GM21526 (cell line): ENCODE data around the gene POC1A.

Experiments used
- ATAC-seq: cut with Tn5 transposase; IDR thresholded peaks from one replicate; pipeline ENCODE4 v1.9.1; 2021; ENCODE audit warnings: moderate library complexity; ENCODE audit not compliant: unreplicated experiment, low FRiP score

POC1A gene

GRCh38 chr3:52154135-52155094 lies at the start of gene POC1A:
POC1A (minus strand) TSS chr3:52154423; CDS start chr3:52154372, 51 bp downstream.
- ATAC-seq = peak; percentile 72

DNA sequence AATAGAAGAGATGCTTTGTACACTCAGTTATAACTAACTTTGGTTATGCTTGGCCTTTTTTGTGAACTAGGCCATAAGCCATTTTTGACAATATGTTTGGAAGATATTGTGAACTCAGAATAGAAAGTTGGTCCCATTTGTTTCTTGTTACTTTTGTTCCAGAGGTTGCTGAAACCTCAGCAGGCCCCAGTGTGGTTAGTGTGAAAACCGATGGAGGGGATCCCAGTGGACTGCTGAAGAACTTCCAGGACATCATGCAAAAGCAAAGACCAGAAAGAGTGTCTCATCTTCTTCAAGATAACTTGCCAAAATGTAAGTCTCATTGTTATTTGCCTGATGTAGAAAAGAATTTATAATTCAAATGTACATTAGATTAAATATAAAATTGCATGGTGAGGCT lies 49.5 kb upstream of the POC1A start:
- ATAC-seq = no peak

DNA sequence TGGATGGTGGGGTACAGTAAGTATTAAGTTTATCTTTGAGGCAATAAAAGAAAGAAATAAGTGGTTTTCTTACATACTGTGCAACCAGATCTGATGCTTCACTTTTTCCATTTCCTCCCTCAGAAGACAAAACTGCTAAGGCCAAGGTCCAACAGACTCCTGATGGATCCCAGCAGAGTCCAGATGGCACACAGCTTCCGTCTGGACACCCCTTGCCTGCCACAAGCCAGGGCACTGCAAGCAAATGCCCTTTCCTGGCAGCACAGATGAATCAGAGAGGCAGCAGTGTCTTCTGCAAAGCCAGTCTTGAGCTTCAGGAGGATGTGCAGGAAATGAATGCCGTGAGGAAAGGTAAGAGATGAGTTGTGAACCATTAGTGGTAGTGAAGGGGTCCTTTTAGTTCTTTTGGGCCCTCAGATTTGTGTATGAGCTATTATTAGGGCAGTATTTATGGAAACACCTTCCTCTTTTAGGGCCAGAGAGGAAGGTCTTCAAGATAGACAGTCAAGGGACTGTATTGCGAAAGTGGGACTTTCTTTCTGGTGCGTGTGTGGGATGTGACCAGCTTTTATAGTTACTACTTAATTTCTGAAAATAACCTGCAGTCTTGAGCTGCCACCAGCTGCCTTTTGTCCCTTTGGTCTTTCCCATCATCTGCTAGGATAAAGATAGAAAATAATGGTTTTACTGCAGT lies 48.3 kb upstream of the POC1A start:
- ATAC-seq = no peak

DNA sequence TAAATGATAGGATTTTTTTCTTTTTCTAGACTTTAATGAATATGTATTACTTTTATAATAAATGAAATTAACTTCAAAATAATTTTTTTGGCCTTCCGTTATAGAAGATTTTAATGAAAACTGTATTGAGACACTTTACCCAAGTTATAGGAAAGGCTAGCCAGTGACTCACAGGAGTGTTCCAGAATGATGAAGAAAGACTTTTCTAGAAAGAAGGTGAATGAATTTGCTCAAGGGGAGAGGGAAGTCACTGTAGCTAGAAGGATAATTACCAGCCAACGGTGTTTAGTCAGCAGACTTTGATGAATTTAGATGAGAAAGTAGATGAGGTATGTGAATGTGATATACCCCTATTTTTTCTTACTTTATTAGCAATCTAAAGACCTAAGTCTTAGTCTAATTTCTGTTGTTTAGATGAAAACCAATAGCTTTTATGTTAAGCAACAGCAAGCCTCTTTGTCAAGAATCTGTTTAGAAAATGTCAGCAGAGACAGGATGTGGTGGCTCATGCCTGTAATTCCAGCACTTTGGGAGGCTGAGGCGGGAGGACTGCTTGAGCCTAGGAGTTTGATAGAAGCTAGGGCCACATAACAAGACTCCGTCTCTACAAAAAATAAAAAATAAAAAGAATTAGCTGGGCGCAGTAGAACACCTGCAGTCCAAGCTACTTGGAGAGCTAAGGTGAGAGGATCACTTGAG lies 46.9 kb upstream of the POC1A start:
- ATAC-seq = no peak

GRCh38 chr3:52198643-52199608 lies 44.7 kb upstream of the POC1A start:
- no peak for ATAC-seq

DNA sequence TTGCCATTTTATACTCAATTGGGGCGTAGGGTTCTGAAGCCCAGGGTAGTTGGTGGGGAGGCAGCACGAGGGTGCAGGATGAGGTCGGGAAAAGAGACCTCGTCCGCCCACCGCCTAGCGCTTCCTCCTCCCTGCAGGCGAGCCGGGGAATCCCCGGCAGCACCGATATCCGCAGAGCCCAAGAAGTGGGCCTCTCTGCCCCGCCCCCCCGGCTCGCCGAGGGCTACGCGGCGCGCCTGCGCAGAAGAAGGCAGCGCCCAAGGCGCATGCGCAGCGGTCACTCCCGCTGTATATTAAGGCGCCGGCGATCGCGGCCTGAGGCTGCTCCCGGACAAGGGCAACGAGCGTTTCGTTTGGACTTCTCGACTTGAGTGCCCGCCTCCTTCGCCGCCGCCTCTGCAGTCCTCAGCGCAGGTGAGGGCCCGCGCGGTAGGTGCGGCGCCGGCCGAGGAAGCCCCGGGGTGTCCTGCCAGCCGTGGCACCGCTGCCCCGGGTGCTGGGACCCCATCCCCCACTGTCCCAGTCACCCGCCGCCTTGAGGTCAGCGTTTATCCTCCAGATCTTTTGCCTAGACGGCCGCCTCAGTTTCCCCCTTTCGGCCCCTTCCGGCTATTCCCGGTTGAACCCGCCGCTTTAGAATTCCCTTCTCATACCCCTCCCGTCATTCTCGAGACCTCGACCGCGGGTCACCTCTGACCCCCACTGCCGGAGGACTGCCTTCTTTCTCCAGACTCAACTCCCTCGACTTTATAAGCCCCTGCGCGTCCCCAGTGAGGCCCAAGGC lies 43.8 kb upstream of the POC1A start, which contains the start of gene ALAS1:
ALAS1 (plus strand) TSS at position 319 of the 784 bp plus-strand sequence. CDS start 1,082 bp downstream, outside the sequence.
- ATAC-seq = peak; percentile 59

DNA sequence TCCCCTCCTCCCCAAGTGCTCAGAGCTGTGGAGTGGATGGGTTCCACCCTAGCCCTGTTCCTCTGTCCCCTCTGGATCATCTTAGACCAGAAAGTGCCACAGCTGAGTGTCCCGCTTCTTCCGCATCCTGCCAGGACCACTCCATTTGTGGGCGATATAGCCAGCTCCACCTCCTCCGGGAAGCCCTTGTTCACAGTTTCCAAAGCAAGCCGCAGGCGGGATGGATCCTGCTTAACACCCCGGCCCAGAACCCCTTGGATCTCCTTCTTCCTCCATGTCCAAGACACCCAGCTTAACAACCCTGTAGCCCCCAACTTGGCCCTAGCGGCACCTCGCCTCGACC lies 43.2 kb upstream of the POC1A start:
- ATAC-seq = no peak

DNA sequence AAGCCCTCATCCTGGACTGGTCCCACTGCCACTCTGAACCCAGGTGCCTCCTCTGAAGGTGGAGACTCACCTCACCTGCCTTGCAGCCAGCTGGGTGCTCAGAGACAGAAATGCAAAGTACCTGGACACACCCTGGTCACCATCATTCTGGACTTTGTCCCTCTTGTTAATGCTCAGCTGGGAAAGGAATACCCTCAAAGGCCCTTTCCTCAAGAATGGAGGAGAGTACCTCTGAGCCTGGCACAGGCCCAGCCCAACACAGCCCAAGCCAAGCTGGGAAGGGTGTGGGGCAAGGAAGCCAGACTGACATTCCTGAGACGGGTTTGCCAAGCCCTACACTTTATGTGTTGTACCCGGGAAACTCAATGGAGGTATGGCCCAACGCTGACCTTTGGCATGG lies 42.8 kb upstream of the POC1A start:
- ATAC-seq = no peak

DNA sequence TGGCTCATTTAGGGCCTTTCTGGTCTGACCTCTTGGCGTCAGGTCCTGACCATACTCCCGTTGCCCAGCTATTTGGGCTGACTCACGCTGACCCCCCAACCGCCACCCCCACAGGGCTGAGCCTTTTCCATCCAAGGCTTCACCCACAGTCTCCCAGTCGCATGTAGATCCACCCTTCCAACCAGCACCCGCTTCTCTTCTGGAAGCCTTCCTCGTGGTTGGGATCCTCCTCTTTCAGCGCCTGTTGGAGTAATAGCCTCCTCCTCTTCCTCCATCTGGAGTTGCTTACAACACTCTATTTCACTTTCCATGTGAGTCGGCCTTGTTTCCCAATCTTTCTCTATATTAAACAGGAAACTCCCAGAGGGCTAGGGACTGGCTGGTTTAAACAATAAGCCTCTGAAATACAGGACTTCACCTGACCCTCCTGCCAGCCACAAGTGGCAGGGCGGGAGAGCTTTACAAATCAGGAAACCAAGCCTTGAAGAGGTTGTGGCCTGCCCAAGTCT lies 41.7 kb upstream of the POC1A start:
- no peak for ATAC-seq

DNA sequence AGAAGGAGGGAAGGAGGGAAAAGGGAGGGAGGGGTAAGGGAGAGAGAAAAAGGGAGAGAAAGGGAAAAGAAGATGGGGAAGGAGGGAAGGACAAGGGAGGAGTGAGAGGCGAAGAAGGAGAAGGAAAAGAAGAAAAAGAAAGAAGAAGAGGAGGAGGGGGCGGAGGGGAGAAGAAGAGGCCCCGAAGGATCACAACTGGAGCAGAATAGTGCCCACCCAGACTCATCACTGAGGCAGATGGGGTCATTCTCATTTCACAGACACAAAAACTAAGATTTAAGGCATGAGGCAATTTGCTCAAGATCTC lies 41.0 kb upstream of the POC1A start:
- ATAC-seq = no peak

DNA sequence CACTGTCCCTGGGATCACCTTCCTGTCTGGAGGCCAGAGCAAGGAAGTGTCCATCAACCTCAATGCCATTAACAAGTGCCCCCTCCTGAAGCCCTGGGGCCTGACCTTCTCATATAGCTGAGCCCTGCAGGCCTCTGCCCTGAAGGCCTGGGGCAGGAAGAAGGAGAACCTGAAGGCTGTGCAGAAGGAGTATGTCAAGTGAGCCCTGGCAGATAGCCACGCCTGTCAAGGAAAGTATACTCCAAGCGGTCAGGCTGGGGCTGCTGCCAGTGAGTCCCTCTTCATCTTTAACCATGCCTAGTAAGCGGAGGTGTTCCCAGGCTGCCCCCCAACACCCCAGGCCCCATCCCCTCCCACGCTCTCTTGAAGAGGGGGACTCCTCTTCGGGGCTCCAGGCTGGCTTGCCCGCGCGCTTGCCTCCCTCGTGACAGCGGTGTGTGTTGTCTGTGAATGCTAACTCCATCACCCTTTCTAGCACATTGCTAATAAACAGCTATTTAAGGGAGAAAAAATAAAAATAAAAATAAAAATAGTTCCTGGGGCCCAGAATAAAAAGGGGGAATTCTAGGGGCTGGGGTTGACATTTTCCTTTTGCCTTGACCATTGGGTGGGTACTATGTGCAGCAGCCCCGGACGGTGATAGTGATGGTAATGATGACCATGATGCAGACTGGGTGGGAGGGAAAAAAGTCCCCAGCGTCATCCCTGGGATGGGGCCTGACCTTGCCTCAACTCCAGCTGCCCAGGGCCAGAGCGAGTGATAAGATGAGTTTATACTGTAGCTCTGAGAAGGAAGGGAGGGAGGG lies 40.5 kb upstream of the POC1A start:
- ATAC-seq = no peak

GRCh38 chr3:52193065-52193464 lies 38.8 kb upstream of the POC1A start:
- ATAC-seq = no peak

GRCh38 chr3:52191663-52192062 lies 37.4 kb upstream of the POC1A start:
- ATAC-seq = no peak

GRCh38 chr3:52190294-52191074 lies 36.3 kb upstream of the POC1A start:
- no peak for ATAC-seq

DNA sequence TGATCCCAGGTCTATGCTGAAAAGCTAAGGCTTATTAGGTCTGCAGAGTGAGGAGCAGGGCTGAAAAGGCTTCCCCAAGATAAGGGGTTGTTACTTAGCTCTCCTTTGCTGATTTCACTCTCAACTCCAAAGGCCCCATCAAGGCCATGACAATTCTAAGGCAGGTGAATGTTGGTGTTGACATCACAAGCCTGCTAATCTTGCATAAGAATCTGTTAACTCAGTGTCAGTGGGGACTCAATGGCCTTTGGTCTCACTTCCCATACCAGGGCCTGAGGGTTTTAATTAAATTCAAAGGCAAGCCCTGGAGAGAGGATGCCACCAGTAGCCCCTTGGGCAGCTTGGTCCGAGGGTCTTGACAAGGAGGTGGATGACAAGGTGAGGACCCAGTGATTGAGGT lies 34.3 kb upstream of the POC1A start:
- ATAC-seq = no peak

DNA sequence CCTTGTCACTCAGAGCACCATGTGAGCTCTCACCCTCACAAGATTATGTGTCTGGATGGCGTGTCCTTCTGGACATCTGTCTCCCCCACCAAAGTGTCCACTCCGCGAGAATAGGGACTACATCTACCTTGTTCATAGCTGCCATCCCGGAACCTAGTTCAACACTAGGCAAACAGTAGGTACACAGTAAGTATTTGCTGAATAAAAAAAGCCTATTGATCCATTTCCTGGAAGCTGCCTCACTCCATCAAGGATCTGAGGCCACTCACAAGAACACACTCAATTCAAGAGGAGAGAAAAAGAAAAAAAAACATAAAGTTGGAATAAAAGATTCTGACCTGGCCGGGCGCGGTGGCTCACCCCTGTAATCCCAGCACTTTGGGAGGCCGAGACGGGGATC lies 32.5 kb upstream of the POC1A start:
- ATAC-seq = no peak

- no peak for ATAC-seq
Observed at GRCh38 chr3:52185837-52186236, 31.6 kb upstream of the POC1A start.

DNA sequence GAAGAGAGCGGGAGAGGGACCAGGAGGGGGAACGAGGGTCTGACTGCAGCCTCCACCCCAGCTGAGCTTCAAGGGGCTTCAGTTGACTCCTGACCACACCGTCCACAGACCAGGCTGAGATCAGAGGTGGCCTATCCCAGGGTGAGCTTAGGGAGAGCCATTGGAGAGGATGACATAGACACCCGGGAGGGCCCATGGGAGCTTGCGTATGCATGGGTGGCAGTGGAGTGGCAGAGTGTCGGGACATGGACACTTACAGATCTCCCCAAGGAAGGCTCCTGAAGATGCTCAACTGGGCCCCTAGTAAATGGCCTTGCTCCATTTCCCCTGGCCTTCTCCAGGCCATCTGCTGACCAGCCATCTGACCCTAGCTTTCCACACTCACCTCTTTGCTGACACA lies 31.1 kb upstream of the POC1A start:
- no peak for ATAC-seq
